ENCODE data around the gene EBF3.

The EBF3 gene

DNA sequence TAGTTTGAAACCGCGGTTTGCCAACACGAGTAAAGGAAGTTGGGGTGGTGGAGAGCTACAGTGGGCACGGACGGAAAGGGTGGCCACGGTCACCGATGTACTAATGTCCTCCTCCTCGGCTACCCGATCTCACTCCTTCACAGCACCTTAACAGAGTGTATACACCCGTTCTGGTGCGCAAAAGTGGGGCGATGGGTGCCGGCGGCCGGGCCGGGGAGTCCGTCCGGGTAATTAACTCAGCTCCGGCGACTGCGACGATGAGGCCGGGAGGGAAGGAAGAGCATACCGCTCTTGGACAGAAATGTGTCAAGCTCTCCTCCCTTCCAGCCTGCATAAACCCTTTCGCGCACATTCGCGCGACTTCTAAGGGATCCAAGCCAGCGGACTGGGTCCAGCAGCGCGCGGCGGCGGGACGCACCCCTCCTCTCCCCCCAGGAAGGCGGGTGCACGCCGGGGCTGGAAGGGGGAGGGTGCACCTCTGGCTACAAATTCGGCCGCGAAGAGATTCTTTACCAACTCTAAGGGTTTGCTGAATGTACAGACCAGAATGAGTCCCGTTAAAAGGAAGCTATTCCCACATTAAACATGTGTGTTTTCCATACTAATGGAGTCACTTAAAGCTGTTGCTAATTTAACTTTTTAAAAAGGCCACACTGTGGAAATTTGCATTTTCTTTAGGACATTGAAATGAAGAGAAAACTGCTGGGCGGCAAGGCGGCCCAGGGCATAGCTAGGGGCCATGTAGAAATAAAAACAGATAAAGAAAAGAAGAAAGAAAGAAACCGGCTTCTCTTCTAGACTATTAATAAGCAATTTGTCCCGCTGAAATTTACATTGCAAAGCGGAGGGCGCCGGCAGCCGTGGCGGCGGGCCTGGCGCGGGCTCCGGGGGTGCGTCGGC, 6.6 kb upstream of the EBF3 start:
- DNase-seq: no peak

DNA sequence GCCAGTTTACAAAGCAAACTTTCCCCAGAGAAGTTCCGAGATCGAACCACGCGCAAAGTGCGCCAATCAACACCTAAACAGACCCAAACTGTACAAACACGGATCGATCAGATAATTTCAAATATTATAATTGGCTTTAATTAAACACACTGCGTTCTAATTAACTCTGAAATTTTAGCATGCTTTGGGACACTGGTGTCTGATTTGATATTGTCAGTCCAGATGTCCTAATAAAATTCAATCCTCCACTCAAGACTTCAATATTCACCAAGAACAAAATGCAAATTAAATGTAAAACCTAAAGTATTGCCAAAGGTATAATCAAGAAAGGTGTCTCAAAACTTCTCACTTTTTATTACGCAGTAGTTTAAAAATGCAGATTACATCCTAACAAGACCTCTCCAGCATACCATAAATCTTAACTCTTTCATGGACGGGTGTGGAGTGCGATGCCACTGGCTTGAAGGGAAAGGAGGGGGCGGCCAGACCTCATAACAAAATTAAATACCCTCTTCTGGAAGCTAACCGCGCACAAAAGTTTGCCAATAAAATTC, 5.9 kb upstream of the EBF3 start:
- DNase-seq: no peak

DNA sequence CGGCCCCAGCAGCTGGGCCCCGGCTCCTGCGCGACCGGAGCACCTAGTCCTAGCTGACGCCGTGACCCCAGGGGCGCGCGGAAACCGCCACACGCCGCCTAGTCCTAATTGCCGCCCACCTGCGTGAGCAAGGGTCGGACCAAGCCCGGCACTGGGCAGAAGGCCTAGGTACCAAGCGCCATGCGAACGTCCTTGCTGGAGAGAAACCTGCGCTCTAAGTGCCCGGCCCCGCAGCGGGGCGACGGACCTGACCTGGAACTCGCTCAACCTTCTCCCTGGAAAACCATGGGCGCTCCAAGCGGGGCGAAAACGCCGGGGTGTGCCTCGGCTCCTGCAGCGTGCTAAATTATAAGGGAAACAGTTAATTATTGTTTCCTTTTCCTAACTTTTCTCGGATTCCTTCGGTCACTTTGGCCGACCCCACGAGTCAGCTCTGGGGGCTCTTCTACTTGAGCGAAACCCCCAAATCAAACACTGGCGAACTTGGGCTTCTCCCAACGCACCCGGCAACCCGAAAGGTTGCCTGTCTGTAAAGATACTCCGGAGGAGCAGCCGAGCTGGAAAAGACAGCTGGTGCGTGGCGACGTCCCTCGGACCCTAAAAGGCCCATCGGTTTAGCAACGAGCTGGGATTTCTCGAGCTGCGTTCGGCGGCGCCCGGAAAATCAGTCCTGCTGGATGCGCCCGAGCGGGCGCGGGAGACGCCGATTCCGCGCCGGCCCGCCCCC, 5.3 kb upstream of the EBF3 start:
- no peak for DNase-seq

DNA sequence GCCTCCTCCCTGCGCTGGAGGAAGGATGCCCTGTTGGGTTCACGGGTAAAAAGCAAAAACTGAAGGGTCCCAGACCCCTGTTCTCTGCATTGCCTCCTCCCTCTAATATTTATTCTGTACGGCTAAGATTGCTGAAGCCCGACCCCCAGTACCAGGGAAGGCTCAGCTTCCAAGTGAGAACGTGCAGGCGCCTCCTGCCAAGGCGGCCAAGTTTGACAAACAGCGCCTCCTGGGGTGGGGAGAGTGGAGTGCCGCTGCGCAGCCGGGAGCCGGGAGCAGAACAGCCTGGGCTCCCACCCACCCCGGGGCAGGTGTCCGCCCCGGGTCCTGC, 4.7 kb upstream of the EBF3 start:
- DNase-seq: peak in 1 of 2 donors; percentile 40

DNA sequence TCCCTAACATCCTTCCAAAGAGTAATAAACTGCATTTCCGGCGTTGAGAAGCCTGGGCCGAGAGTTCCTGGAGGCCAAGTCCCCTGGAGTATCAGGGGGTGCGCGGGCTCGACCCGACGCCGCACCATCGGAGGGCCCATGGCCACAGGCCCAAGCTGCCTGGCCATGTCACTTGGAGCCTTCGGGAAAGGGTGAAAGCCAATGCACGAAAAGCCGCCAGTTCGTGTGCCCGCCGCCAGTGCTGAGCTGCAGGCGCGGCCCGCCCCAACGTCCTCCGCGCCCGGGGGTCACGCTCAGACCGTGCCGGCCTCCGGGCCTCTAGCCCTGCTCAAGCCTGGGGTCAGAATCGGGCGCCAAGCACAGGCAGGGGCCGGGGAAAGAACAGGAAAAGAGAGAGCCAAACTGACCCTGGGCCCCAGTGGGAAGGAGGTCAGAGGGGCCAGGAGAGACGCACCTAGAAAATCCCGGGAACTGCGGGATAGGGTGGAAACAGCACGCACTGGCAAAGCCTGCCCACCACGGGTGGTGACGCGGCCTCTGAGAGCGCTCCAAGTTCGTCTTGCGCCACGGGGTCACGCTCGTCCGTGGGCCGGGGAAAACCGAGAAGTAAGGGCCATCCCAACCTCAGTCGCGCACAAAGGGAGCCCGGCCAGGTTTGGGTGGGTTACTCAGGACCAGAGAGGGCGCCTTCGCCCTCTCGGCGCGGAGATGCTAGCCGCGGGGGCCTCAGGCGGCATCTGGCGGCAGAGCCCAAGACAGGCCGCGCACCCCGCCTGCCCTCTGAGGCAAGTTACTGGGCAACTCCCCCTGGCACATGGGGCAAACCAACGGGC, 4.2 kb upstream of the EBF3 start:
- peak in 1 of 2 donors; percentile 30 for DNase-seq

DNA sequence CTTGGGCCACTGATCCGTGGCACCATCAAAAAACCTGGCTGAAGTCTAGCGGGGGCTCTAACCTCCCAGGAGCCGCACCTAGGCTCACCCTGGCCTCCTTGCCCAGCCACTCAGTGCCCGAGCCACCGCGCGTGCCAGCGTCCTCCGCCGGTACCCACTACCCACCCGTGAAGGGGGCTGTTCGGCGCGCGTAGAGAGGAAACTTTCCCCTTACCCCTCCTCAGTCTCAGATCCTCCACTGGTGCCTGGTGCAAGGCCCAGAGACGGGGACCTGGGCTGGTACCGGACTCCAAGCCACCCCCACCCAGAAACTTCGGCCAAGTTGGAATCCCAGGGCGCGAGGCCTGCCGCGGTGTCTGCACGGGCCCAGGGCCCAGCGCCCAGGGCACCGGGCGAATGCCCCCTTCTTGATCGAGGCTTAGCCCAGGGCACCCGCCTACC, 3.5 kb upstream of the EBF3 start:
- DNase-seq: no peak

DNA sequence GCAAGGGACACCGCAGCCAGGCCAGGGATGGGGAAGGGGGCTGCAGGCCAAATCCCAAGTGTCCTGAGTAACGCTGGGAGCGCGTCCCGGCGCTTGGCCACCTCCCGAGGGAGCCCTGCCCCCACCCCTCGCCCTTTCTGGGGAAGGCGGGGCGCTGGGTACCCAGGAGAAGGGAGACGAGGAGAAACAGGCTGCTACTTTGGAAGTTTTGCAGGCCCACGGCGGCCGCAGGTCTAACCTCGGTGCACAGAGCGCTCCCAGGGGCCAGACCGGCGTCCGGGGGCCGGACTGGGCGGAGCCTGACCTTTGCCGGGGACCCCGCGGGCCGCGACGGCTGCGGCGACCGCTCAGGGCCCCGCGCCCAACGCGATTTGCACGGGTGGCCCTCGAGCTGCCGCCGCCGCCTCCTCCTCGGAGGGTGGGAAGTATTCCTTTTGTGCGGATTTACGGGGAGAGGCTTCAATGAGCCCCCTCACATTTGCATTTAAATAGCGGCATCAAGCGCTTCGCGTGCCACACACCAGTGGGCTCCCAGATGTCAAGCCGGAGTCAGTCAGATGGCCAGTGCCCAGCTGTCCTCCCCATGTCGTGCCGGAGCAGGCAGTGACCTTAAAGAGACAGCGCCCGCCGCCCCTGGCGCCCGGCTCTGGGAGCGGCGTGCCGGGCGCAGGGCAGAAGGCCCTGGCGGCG, 3.0 kb upstream of the EBF3 start:
- DNase-seq: no peak

DNA sequence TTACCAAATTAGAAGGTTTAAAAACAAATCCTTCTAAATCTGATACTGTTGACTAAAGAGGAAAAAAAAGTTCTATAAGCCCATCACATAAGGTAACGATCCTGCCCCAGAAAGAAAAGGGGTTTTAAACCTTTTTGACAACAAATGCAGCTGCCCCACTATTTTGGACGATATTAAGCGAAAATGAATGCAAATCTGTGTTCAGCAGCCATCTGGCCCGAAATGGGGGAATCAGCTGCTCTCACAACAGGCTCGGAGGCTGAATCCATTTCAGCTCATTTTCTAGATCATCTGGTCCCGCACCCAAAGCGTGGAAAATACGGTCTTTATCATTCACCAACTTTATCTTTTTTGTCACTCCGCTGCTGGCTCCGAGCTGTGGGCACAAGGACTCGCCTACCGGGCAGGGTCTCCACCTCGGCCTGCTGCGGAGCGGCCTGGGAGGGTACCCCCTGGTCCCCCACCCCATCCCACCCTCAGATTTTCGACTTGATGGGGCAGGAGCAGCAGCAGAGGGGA, 2.4 kb upstream of the EBF3 start:
- DNase-seq: no peak

DNA sequence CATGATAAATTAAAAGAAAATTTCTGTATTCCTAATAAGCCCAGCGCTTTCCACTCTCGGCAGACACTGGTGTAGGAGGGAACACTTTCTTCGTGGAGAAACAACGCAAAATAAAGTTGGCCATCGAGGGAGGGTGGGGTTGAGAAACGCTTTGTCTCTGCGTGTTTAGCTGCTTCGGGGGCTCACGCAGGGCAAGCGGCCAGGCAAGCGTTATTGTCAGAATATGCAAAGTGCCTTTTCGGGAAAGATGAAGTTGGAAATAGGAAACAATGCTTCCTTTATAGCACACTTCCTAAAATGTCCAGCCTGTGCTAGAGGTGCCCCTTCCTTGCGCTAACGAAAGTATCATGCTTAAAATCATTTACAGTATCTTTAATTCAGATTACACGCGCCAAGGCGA, 1.9 kb upstream of the EBF3 start:
- no peak for DNase-seq

DNA sequence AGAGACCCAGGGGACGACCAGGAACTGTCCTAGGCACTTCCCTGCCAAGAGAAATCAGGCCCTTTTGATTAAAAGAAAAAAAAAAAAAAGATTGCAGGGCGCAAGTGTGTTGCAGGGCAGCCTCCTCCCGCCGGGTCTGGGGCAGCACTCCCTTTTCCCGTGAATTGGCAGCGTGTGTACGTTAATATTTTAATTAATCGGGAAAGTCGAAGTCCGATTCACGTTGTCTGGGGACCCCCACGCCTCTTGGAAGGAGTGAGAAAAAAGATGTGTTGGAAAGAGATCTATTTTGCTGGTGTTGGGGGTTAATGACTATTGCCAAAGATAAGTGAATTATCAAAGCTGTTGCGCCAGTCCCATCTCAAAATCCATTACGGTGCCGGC, 1.3 kb upstream of the EBF3 start:
- no peak for DNase-seq

DNA sequence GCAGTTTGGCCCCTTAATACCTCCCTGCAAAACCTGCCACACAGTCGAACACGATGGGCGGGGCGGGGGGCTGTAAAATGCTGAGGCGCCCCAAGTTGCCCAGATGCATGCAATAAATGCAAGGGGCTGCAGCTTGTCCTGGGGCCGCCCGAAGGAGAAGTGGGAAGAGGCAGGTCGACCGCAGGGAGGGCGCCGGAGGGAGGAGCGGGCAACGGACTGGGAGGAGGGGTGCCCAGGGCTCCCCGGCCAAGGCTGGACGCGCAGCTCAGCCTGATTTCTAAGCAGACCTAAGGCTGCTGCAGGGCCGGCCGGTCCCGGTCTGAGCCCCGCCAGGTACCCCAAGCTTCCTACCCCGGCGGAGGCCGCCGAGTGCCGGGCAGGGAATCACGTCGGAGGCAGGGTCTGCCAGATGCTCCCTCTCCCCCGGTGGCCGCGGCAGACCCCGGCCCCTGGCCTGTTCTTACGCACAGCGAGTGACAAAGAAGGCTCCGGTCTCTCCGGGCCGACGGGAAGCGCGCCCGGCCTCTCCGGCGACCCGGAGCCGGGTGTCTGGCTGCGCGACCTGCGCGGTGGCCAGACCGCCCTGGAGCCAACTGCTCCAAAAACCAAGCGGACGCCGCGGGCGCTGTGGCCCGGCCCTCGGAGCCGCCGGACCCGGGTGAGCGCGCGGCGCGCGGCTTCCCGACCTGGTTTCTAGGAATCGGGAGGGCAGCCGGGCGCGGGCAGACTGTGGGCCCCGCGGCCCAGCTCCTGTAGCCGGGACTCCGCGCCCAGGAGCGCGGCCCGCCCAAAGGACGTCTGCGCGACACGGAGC, 744 bp upstream of the EBF3 start:
- no peak for DNase-seq

DNA sequence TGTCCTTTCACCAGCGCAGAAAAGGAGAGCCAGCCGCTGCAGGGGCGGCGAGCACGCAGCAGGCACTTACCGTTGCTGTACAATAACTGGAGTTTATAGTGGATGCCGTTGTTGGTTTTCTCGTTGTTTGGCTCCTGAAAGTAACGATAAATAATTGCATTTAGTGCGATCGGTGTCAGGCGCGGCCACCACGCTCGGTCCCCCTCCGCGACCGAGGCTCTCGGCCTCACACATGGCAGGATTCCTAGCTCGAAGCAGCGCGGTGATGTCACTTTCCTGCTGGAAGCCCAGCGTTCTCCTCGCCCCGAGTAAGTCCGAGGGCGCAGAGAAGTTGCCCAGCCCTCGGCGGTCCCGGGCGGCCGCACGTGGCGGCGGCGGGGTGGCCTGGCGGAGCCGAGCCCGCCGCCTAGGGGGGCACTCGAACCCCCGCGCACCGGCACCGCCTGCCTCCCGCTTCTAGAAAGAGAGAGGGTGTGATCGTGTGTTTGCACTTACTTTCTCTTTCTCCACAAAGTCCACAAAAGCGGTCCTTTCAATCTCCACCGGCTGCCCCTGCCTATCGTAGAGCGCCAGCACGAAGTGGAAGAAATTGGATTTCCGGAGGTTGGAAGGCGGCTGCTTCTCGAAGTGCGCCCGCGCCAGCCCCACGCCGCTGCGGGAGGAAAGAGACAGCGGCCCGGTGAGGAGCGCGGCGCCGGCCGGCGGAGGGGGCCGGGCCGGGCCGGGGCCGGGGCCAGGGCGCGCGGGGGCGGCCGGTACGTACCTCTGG, 1.0 kb downstream of the EBF3 start:
- no peak for DNase-seq

DNA sequence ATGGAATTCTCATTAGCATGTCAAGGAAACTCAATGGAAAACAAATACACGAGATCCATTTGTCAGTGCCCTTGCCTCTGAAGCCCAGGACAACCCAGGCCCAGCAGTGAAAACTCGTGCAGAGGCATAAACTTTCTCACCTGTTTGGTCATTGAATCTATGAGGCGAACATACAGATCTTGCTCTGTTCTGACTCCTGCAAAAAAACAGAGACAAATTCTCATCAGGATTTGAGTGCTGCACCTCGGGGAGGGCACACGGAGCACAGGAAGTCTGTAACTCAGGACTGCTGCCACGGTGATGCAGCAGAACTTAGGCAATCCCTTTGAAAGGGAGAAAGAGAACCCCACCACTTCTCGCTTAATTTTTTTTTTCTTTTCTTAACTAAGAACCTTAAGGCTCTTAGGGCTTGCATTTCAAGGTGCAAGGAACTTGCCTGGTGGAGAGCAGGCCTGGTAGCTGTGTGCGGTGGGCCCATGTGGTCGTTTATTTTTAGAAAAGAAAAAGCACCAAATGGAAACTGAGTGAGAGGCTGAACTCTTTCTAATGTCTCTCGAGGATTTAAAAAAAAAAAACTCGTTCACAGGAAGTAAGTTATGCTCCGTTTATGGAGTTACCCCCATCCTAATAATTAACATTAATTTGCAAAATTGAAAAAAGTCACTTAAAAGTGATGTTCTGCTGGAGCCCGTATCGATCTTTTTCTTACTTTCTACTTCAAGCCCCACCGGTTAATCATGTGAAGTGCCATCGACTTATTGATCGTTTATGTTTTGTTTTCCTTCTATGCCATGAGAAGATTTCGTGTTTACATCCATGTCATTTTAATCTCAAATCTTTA, 1.8 kb downstream of the EBF3 start:
- no peak for DNase-seq

DNA sequence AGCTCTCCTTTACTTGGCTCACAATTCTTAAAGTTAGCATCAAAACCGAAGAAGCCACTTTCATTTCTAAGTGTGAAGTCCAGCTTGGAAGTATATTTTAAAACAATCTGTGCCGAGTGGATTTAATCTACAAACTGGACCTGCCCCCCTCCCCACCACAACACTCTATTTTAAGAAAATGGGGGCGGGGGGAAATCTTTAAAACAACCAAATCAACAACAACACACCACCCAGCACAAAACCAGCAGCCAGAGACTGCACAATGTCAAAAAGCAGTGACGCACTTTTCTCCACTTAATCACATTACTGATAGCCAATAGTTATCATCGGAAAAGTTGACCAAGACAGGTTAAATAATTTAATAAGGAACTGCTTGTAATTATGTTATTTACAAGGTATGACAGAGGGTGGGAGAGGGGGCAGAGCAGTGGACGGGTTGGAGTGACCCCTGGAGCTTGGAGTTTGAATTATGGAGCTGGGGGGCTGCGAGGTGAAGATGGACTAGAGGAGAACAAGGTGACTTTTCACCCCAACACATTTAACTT, 2.8 kb downstream of the EBF3 start:
- no peak for DNase-seq

DNA sequence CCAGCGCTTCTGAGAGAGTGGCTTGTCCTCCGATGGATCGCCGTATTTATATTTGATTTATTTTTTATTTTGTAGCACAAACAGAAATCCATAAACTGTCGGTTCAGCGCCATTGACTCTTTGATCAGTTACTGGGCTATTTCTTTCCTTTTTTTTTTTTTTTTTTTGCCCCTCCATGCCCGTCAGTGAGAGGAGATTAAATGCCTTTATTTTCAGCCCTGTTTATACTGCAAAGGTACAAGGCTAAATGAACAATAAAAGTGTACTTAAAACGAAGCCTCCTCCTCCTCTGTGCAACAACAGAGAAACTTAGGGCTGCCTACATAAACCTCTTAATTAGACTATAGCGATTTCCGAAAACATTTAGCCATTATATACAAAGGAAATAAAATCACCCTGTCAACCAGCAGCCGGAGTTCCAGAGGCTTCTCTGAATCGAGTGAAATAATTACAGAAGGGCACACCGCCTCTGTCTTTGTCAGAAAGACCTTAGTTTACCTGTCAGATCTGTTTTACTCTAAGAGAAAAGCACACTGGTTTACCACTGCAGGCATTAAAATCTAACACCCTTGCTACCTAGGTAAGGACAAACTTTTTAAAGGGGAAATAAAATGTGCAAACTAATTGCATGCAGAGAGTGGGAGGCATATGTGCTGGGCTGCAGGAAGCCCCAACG, 3.5 kb downstream of the EBF3 start:
- DNase-seq: no peak

DNA sequence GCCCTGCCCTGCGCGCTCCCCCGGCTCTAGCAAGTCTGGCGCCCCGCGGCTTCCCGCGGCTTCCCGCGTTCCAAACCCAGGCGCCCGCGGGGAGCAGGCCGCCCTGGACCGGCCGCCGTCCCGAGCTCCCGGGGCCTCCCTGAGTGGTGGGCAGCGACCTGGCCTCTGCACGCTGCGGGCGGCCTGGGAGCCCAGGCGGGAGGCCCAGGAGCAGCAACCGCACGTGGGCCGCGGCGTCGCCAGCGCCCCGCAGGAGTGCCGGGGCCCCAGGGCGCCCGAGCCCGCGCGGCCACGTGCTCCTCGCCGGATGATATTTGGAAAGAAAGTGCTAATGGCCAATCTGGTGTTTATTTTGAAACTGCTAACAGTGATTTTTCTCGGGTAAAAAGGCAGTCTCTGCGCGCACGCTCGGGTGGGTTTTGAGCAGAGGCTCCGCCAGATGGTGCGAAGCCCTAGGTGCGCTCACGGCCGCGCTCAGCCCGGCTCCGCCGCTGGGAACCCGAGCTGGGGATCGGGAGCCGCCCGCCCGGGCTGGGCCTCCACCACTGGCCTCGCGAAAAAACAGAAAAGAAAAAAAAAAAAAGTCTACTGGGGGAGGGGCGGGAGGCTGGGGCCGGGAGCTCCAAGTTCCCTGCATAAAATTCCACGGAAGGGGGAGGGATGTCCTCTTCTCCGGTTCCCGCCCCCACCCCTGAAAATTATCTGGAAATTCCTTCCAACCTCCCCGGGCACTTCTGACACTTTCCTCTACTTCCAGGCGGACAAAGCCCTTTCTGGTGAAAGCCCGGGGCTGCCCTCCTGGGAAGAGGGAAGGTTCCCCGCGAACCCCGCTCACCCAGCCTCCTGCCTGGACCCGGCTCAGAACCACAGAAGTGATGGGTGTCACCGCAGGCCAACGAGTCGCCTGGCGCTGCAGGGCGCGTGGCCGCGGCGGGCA, 4.3 kb downstream of the EBF3 start:
- no peak for DNase-seq

Measured in inflammatory macrophage treated with lipopolysaccharide for 1 hour (primary cell).